ENCODE measurements around the gene SPATA12.
"Not testable (repeated sequence)": the region's sequence is repeated elsewhere in the genome, so short reads cannot be mapped to it uniquely, and the experiment has no call there.

Gene SPATA12

GRCh38 chr3:57079474-57079831 is 19.0 kb downstream of the SPATA12 start:
- TF ChIP-seq CTCF (conservative IDR thresholded peaks at IDR 0.05; ENCODE audit: low read depth, low read length) = no peak
- DNase-seq (ENCODE audit: low read depth) = no peak
- H3K4me3 ChIP-seq (ENCODE audit: low read length) = peak overlapping the region; percentile 58

GRCh38 chr3:57080171-57080570 is 19.7 kb downstream of the SPATA12 start:
- H3K4me3 ChIP-seq (ENCODE audit: low read length) = no peak overlapping the region
- DNase-seq (ENCODE audit: low read depth) = no peak
- no peak for TF ChIP-seq CTCF (conservative IDR thresholded peaks at IDR 0.05; ENCODE audit: low read depth, low read length)

DNA sequence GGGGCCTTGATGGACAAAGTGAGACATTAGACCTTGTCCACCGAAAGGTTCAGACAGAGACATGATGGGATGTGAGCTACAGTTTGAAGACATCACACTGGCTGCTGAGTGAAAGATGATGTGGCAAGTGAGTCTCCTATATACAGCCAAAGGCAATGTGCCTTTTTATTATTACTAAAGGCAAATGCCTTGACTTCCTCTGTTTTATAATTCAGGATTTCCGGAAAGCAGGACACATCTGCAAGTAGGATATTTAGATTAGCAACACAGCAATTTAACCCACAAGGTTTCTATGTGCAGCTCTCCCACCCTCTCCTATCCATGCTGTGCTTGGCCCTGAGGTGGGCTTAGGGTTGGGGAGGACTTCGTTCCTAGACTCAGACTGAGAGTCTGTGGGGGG is 20.7 kb downstream of the SPATA12 start:
- no peak for DNase-seq (ENCODE audit: low read depth)
- no peak for TF ChIP-seq CTCF (conservative IDR thresholded peaks at IDR 0.05; ENCODE audit: low read depth, low read length)
- H3K4me3 ChIP-seq (ENCODE audit: low read length) = no peak overlapping the region

DNA sequence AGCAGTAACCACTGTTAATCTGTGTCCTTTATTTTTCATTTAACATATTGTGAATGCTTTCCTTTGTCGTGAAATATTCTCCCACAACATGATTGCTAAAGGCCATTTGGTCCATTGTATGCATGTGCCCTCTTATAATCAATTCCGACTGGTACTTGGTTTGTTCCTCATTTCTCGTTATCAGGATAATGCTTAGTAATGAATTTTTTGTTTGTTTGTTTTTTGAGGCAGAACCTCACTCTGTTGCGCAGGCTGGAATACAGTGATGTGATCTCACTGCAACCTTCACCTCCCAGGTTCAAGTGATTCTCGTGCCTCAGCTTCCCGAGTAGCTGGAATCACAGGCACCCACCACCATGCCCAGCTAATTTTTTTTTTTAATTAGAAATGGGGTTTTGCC is 22.0 kb downstream of the SPATA12 start:
- H3K4me3 ChIP-seq (ENCODE audit: low read length) = no peak overlapping the region
- no peak for TF ChIP-seq CTCF (conservative IDR thresholded peaks at IDR 0.05; ENCODE audit: low read depth, low read length)
- no peak for DNase-seq (ENCODE audit: low read depth)

DNA sequence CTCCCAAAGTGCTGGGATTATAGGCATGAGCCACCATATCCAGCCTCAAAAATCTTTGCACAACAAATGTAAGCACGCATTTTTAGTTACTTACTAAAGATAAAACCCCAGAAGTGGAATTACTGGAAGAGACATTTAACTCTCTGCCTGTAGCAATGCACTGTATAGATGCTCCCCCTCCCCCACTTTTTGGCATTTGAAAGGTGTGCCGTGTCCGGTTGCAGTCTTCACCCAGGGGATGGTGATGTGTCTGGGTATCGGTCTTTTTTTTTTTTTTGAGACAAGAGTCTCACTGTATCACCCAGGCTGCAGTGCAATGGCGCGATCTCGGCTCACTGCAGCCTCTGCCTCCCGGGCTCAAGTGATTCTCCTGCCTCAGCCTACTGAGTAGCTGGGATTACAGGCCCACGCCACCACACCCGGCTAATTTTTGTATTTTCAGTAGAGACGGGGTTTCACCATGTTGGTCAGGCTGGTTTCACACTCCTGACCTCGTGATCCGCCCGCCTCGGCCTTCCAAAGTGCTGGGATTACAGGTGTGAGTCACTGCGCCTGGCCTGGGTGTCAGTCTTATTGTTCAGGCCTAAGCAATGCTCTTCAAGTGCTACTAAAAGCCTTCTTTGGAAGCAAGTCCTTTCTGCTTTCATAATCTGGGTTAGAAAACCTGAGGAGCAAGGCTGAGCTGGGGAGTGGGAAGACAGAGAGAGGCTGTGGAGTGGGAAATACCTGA is 23.0 kb downstream of the SPATA12 start:
- not testable (repeated sequence) for H3K4me3 ChIP-seq (ENCODE audit: low read length); DNase-seq (ENCODE audit: low read depth)

DNA sequence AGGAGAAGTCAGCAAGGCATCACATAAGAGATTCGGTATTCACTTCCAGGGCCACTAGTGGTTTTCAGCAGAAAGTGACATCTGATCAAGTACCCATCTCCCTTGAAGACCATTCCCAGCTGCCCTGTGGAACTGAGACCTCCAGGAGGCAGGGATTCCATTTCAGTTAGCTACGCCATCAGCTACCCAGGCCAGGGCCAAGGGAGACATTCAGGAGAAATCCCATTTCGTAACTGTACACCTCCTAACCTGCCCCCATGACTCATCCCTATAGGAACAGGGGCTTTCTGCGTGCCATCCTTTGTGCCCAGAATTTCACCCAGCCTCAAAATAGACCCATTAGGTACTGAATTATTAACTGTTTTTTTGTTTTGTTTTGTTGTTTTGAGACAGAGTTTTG is 24.7 kb downstream of the SPATA12 start:
- TF ChIP-seq CTCF (conservative IDR thresholded peaks at IDR 0.05; ENCODE audit: low read depth, low read length) = no peak
- no peak for DNase-seq (ENCODE audit: low read depth)
- no peak overlapping the region for H3K4me3 ChIP-seq (ENCODE audit: low read length)

- no peak overlapping the region for H3K4me3 ChIP-seq (ENCODE audit: low read length)
- no peak for TF ChIP-seq CTCF (conservative IDR thresholded peaks at IDR 0.05; ENCODE audit: low read depth, low read length)
- no peak for DNase-seq (ENCODE audit: low read depth)
Measured at GRCh38 chr3:57086201-57086600, 25.7 kb downstream of the SPATA12 start.

Data from retinal pigment epithelial cell (primary cell).